Measurements from ENCODE around the gene DPP4. TPM values are rescaled to one million over a fixed set of nuclear protein-coding genes. Genes with fewer than 3 reads are reported as not detected.

Gene DPP4
- total RNA-seq, 1 donor from 2014 or later = 65.8 TPM

DNA sequence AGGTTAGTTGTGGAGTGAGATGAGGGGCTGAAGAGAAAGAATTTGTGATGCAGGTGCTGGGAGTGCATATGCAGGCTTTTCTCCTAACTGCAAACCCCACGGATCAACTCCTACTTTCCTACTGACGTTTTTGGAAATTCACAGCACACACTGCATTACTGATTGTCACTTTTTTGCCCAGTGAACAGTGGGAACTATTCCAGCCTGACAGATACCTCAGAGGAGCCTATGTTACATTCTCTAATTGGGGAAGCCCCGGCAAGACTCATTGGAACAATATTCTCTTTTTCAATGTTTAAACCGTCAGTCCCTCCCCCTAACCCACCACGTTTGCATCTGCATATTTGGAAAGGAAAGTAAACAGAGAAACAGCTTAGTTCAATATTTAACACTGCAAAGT lies 126.2 kb downstream of the DPP4 start:
- Mint-ChIP-seq H3K4me1 (ENCODE audit: low read depth) (peaks cover 43% of the 10 kb centered on the region), H3K4me3 (ENCODE audit: low read depth) (no peak overlapping the region), H3K27ac (peak overlapping the region; percentile 5), H3K27me3 (ENCODE audit: low read depth) (peaks cover 9% of the 10 kb centered on the region), H3K36me3 (ENCODE audit: low read depth) (peaks cover 7% of the 10 kb centered on the region), H3K9me3 (no peaks in the 10 kb centered on the region)
- intact Hi-C loops (cut with micrococcal nuclease) = loop anchor here (5.0 to 10.0 kb wide), 2 partner anchors 193 to 521 kb away; no protein-coding TSS in a partner anchor
- DNase-seq (ENCODE audit: low spot score) = no peak

DNA sequence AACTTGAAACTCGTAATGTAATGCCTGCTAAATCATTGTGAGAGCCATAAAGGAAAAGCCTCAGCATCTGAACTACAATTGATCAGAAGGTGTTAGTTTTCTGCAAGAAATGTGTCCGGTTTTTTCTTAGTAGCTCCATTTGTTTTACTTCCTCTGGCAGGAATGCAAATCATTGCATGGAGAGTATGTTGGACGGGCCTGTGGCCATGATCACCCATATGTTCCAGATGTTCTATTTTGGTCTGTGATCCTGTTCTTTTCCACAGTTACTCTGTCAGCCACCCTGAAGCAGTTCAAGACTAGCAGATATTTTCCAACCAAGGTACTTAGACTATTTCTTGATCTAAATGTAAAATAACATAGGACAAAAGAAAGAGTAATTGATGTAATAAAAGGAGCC lies 126.6 kb downstream of the DPP4 start:
- Mint-ChIP-seq H3K27ac (peak overlapping the region; percentile 5), H3K27me3 (ENCODE audit: low read depth) (peaks cover 9% of the 10 kb centered on the region), H3K9me3 (no peaks in the 10 kb centered on the region), H3K36me3 (ENCODE audit: low read depth) (peaks cover 4% of the 10 kb centered on the region), H3K4me1 (ENCODE audit: low read depth) (peaks cover 38% of the 10 kb centered on the region), H3K4me3 (ENCODE audit: low read depth) (no peak overlapping the region)
- intact Hi-C loops (cut with micrococcal nuclease) = loop anchor here (5.0 to 10.0 kb wide), 2 partner anchors 193 to 520 kb away; no protein-coding TSS in a partner anchor
- no peak for DNase-seq (ENCODE audit: low spot score)

GRCh38 chr2:161946489-161947107 lies 127.4 kb downstream of the DPP4 start:
- H3K4me1 Mint-ChIP-seq (ENCODE audit: low read depth) = peaks cover 33% of the 10 kb centered on the region
- H3K36me3 Mint-ChIP-seq (ENCODE audit: low read depth) = no peaks in the 10 kb centered on the region
- no peak for DNase-seq (ENCODE audit: low spot score)

GRCh38 chr2:161943011-161943410 lies 131.0 kb downstream of the DPP4 start:
- H3K36me3 Mint-ChIP-seq (ENCODE audit: low read depth) = no peaks in the 10 kb centered on the region
- no peak for DNase-seq (ENCODE audit: low spot score)

More at GRCh38 chr2:161946489-161947107, 127.4 kb downstream of the DPP4 start:
- no peaks in the 10 kb centered on the region for H3K9me3 Mint-ChIP-seq
- intact Hi-C loops (cut with micrococcal nuclease) = loop anchor here (1.0 to 10.0 kb wide), 3 partner anchors 192 to 519 kb away; no protein-coding TSS in a partner anchor
- no peak overlapping the region for H3K4me3 Mint-ChIP-seq (ENCODE audit: low read depth)
- no peak overlapping the region for H3K27ac Mint-ChIP-seq
- peaks cover 9% of the 10 kb centered on the region for H3K27me3 Mint-ChIP-seq (ENCODE audit: low read depth)

More at GRCh38 chr2:161943011-161943410, 131.0 kb downstream of the DPP4 start:
- intact Hi-C loops (cut with micrococcal nuclease) = loop anchor here (10.0 kb wide), 1 partner anchor 188 kb away; no protein-coding TSS in a partner anchor
- Mint-ChIP-seq H3K4me3 (ENCODE audit: low read depth) (no peak overlapping the region), H3K27ac (no peak overlapping the region), H3K9me3 (no peaks in the 10 kb centered on the region), H3K4me1 (ENCODE audit: low read depth) (peaks cover 18% of the 10 kb centered on the region), H3K27me3 (ENCODE audit: low read depth) (peaks cover 30% of the 10 kb centered on the region)

Other genes with a start within 250 kb of the DPP4 start
- not detected in 2 replicates for gene GCG, start 78.0 kb upstream of the DPP4 start, total RNA-seq
- gene FAP, start 169.2 kb upstream of the DPP4 start, total RNA-seq = not detected in 2 replicates
- 14.5 and 16.1 TPM in 2 replicates for gene IFIH1, start 244.5 kb upstream of the DPP4 start, total RNA-seq

Data from activated T-helper 2 cell treated with anti-CD3 and anti-CD28 coated beads, Interferon-gamma antibody, Interleukin-2, Interleukin-4, amounts not matched to agents 10 μg/mL and 5 μg/mL and 100 μg/mL, durations not matched to agents 14 hours and 24 hours and 36 hours (primary cell).